OCI-LY1 (cell line): ENCODE data around the gene DENND4B.

Experiments used
- EZH2 ChIP-seq: fragments of 200-600 bp; sonication (generic), shearing (Covaris generic); IDR thresholded peaks from 2 replicates; pipeline ENCODE4 v1.8.0; 2017; ENCODE audit warnings: borderline replicate concordance, mixed run types, mild to moderate bottlenecking, antibody characterized with exemption, low read length, moderate library complexity, mixed read lengths
- TF ChIP-seq, protein P1 (sequence below): fragments of 200-600 bp; sonication (generic), shearing (Covaris generic); IDR thresholded peaks from 2 replicates; pipeline ENCODE4 v1.5.1; 2017; ENCODE audit warnings: mild to moderate bottlenecking, antibody characterized with exemption, low read length, moderate library complexity, mixed read lengths

DNA sequence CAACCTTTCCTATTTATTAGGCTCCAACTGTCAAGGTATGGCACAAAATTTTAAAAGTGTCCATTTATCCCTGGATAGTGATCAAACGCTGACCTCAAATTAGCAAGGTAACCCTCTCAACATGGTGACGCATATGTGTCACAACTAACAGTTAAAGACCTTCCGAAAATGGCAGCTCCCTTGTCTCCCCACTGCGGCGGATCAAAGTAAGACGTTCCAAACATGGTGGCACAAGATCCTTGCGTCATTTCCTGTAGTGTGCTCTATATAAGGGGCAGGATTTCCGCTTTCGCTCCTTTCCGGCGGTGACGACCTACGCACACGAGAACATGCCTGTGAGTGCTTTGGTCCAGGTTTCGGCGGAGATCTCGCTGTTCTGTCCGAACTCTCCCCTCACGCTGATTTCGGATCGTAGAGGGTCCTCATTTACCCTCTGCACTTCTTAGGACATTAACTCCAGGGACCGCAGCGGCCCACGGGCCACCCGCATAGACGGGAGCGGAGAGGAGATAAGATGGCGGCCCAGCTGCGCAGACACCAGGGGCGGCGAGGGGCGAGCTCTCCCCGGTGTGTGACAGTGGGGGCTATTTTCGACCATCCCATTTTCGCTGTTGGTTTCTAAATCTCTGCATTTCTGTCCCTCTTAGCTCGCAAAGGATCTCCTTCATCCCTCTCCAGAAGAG is 44.1 kb upstream of the DENND4B start, which contains the start of gene RPS27:
- TF ChIP-seq, protein P1, sequence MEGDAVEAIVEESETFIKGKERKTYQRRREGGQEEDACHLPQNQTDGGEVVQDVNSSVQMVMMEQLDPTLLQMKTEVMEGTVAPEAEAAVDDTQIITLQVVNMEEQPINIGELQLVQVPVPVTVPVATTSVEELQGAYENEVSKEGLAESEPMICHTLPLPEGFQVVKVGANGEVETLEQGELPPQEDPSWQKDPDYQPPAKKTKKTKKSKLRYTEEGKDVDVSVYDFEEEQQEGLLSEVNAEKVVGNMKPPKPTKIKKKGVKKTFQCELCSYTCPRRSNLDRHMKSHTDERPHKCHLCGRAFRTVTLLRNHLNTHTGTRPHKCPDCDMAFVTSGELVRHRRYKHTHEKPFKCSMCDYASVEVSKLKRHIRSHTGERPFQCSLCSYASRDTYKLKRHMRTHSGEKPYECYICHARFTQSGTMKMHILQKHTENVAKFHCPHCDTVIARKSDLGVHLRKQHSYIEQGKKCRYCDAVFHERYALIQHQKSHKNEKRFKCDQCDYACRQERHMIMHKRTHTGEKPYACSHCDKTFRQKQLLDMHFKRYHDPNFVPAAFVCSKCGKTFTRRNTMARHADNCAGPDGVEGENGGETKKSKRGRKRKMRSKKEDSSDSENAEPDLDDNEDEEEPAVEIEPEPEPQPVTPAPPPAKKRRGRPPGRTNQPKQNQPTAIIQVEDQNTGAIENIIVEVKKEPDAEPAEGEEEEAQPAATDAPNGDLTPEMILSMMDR: no peak
- TF ChIP-seq EZH2: no peak
